ENCODE data around the gene CCDC86.

- no peak for TF ChIP-seq CTCF (IDR thresholded peaks at IDR 0.05)
- no peak for TF ChIP-seq EZH2 (IDR thresholded peaks at IDR 0.05)
- TF ChIP-seq EZH2phosphoT487 (IDR thresholded peaks at IDR 0.05) = no peak
These were observed 29.6 kb downstream of the CCDC86 start for GRCh38 chr11:60871378-60872061.
